Smooth muscle cell (in vitro differentiated cells): Measurements from ENCODE around the gene GOLGA8S. TPM values are rescaled to one million over a fixed set of nuclear protein-coding genes. Genes with fewer than 3 reads are reported as not detected.
"Not testable (repeated sequence)": the region's sequence is repeated elsewhere in the genome, so short reads cannot be mapped to it uniquely, and the experiment has no call there.

ENCODE experiments used
- DNase-seq: peaks from one replicate; lab custom pipeline; 2025; ENCODE audit not compliant: unreplicated experiment; lab: John Stamatoyannopoulos, UW
- H2AFZ ChIP-seq: fragments of 200-600 bp; sonication (generic); 2 replicates; pipeline ENCODE4 v1.6.0; 2016; ENCODE audit warnings: antibody characterized with exemption, low read depth, mild to moderate bottlenecking
- H3F3A ChIP-seq: fragments of 200-600 bp; sonication (generic); 2 replicates; pipeline ENCODE4 v1.6.0; 2017; ENCODE audit warnings: antibody characterized with exemption, low read depth
- H3K27ac ChIP-seq: fragments of 200-600 bp; sonication (generic); 2 replicates; pipeline ENCODE4 v1.5.1; 2016; ENCODE audit warnings: low read depth, mild to moderate bottlenecking
- H3K27me3 ChIP-seq: fragments of 200-600 bp; sonication (generic); 2 replicates; pipeline ENCODE4 v1.6.1; 2016; ENCODE audit warnings: low read depth, mild to moderate bottlenecking
- H3K36me3 ChIP-seq: fragments of 200-600 bp; sonication (generic); 2 replicates; pipeline ENCODE4 v1.5.1; 2016; ENCODE audit warnings: low read depth
- H3K4me1 ChIP-seq: fragments of 200-600 bp; sonication (generic); 2 replicates; pipeline ENCODE4 v1.5.1; 2016; ENCODE audit warnings: low read depth
- H3K4me2 ChIP-seq: fragments of 200-600 bp; sonication (generic); 2 replicates; pipeline ENCODE4 v1.6.0; 2016; ENCODE audit warnings: mild to moderate bottlenecking
- H3K4me3 ChIP-seq: fragments of 200-600 bp; sonication (generic); 2 replicates; pipeline ENCODE4 v1.5.1; 2016; ENCODE audit warnings: mild to moderate bottlenecking
- H3K79me2 ChIP-seq: fragments of 200-600 bp; sonication (generic); 2 replicates; pipeline ENCODE4 v1.6.0; 2016; ENCODE audit warnings: low read depth, mild to moderate bottlenecking
- H3K9ac ChIP-seq: fragments of 200-600 bp; sonication (generic); 2 replicates; pipeline ENCODE4 v1.6.0; 2016; ENCODE audit warnings: low read depth
- H3K9me3 ChIP-seq: fragments of 200-600 bp; sonication (generic); replicated peaks from 2 replicates; pipeline ENCODE4 v1.5.1; 2016; ENCODE audit warnings: low read depth
- H4K20me1 ChIP-seq: fragments of 200-600 bp; sonication (generic); 2 replicates; pipeline ENCODE4 v1.6.0; 2016; ENCODE audit warnings: low read depth
- CTCF ChIP-seq: fragments of 200-600 bp; sonication (generic); IDR thresholded peaks from 2 replicates; pipeline ENCODE4 v1.5.1; 2017; ENCODE audit warnings: borderline replicate concordance, mild to moderate bottlenecking, antibody characterized with exemption; ENCODE audit not compliant: insufficient read depth, poor library complexity, severe bottlenecking
- WGBS: methylation state at CpG from one replicate; pipeline ENCODE4 v1.1.7; 2016; ENCODE audit warnings: low lambda C conversion rate; 5-methylcytosine and 5-hydroxymethylcytosine counted together
- polyA plus RNA-seq: library from polyadenylated mRNA; unstranded; fragments of >200 nt; fragmentation: Nextera tagmentation; extraction: Ambion mirVana; gene quantifications from 2 replicates; pipeline ENCODE4 v1.2.1, GENCODE V29; 2016
- total RNA-seq: library from RNA; depleted of rRNA; stranded (reverse); fragments of >200 nt; gene quantifications from 2 replicates; pipeline ENCODE4 v1.2.3, GENCODE V29; 2014

Gene GOLGA8S
- total and polyA plus RNA-seq, 2 experiments from 2014 or later: not detected

GRCh38 chr15:23395030-23395692, 40.6 kb downstream of the GOLGA8S start:
- Histone ChIP-seq H3K4me2 (peak overlapping the region; percentile 69), H3K36me3 (no peaks in the 10 kb centered on the region), H4K20me1 (no peaks in the 10 kb centered on the region), H2AFZ (no peak overlapping the region), H3K4me1 (no peaks in the 10 kb centered on the region), H3K27me3 (no peaks in the 10 kb centered on the region), H3K4me3 (peak overlapping the region; percentile 10), H3F3A (no peaks in the 10 kb centered on the region), H3K9me3 (no peaks in the 10 kb centered on the region), H3K9ac (peak overlapping the region; percentile 64), H3K79me2 (no peaks in the 10 kb centered on the region), H3K27ac (peak overlapping the region; percentile 83)
- 42% methylated on average over 15 of the region's 15 CpGs for WGBS
- no peak for TF ChIP-seq CTCF
- DNase-seq: no peak

- no peaks in the 10 kb centered on the region for H3K36me3 ChIP-seq
- WGBS: 53% methylated on average over 5 of the region's 5 CpGs
- no peaks in the 10 kb centered on the region for H3K9me3 ChIP-seq
- no peak for TF ChIP-seq CTCF
- peak overlapping the region; percentile 69 for H3K4me2 ChIP-seq
- no peaks in the 10 kb centered on the region for H4K20me1 ChIP-seq
- H3K4me3 ChIP-seq: no peak overlapping the region
- H3K27me3 ChIP-seq: no peaks in the 10 kb centered on the region
- H3K79me2 ChIP-seq: no peaks in the 10 kb centered on the region
- H2AFZ ChIP-seq: no peak overlapping the region
- H3K27ac ChIP-seq: peak overlapping the region; percentile 83
- H3K9ac ChIP-seq: peak overlapping the region; percentile 64
- H3F3A ChIP-seq: no peaks in the 10 kb centered on the region
- no peak for DNase-seq
- no peaks in the 10 kb centered on the region for H3K4me1 ChIP-seq
Observed at GRCh38 chr15:23395832-23396231, 41.3 kb downstream of the GOLGA8S start.

GRCh38 chr15:23397779-23398178, 43.2 kb downstream of the GOLGA8S start:
- DNase-seq: no peak
- Histone ChIP-seq H3K36me3 (no peaks in the 10 kb centered on the region), H3K9me3 (no peaks in the 10 kb centered on the region), H3K27ac (no peak overlapping the region), H3K4me2 (no peak overlapping the region), H3K9ac (no peak overlapping the region), H3F3A (no peaks in the 10 kb centered on the region), H3K79me2 (no peaks in the 10 kb centered on the region), H2AFZ (no peak overlapping the region), H3K27me3 (no peaks in the 10 kb centered on the region), H3K4me1 (no peaks in the 10 kb centered on the region), H3K4me3 (no peak overlapping the region), H4K20me1 (no peaks in the 10 kb centered on the region)
- TF ChIP-seq CTCF: no peak
- WGBS: 87% methylated on average over 7 of the region's 7 CpGs

- H3K27me3 ChIP-seq, H3K4me2 ChIP-seq, H2AFZ ChIP-seq, H3K79me2 ChIP-seq, H3K36me3 ChIP-seq, H3K9me3 ChIP-seq, H3K4me1 ChIP-seq, H3K4me3 ChIP-seq, H3F3A ChIP-seq, H4K20me1 ChIP-seq, H3K9ac ChIP-seq, H3K27ac ChIP-seq, DNase-seq: not testable (repeated sequence)
- WGBS: 91% methylated on average over 4 of the region's 4 CpGs
Observed at GRCh38 chr15:23398357-23398756, 43.8 kb downstream of the GOLGA8S start.

- not testable (repeated sequence) for H4K20me1 ChIP-seq, H3K4me3 ChIP-seq, H3K79me2 ChIP-seq, H3K27ac ChIP-seq, DNase-seq, H3K4me2 ChIP-seq, H3K9ac ChIP-seq, H3K9me3 ChIP-seq, H2AFZ ChIP-seq, H3K4me1 ChIP-seq, H3F3A ChIP-seq, H3K36me3 ChIP-seq, H3K27me3 ChIP-seq
- 85% methylated on average over 5 of the region's 5 CpGs for WGBS
Observed at GRCh38 chr15:23399207-23399606, 44.7 kb downstream of the GOLGA8S start.
